K562 (cell line): Measurements from ENCODE around the gene NR5A1. TPM values are rescaled to one million over a fixed set of nuclear protein-coding genes. Genes with fewer than 3 reads are reported as not detected.

Experiments
- ATAC-seq: fragments of 200-7000 bp; cut with Tn5 transposase; 3 replicates; pipeline ENCODE4 v1.9.1; 2020; ENCODE audit warnings: moderate library complexity
- BruUV-seq: library from RNA; stranded (reverse); fragments of 400-500 nt; replicated peaks from 2 replicates; lab custom pipeline; 2021; lab: Mats Ljungman, UMichigan
- CTCF ChIA-PET: fragments of 300-600 bp; formaldehyde crosslinking; extraction: SDS; loops from one replicate; lab custom pipeline; 2021; ENCODE audit warnings: low intra/inter-chr PET ratio; lab: Yijun Ruan, JAX
- POLR2A ChIA-PET: fragments of 300-600, 350-650 bp; sonication (Branson Sonifier 250); formaldehyde crosslinking; extraction: SDS; loops from one replicate; lab custom pipeline; 2021; ENCODE audit warnings: antibody characterized with exemption, inconsistent platforms; lab: Yijun Ruan, JAX
- DNase-seq, 4 experiments: peaks; one replicate each; pipeline versions ENCODE4 v3.0.0 to v3.0.0-alpha.2; 2011 to 2018; ENCODE audit warnings: low spot score in 3 of 4, mixed read lengths in 3 of 4; ENCODE audit errors: extremely low read depth in 1 of 4
- FAIRE-seq: peaks from 2 replicates; lab custom pipeline; 2011; peaks lifted over from hg19 to GRCh38; lab: Jason Lieb, UNC
- H2AFZ ChIP-seq: 2 replicates; pipeline ENCODE4 v1.6.0; 2011; ENCODE audit warnings: low read depth, low read length, control low read depth, inconsistent platforms
- H3K27ac ChIP-seq: fragments of 200-600 bp; 3 replicates; pipeline ENCODE4 v1.8.0; 2011; ENCODE audit warnings: low read depth, mild to moderate bottlenecking, control low read depth, inconsistent platforms, low read length, moderate library complexity, mixed read lengths; ENCODE audit errors: extremely low read depth
- H3K27me3 ChIP-seq, 2 experiments: fragments of 300-600 bp in 1 of 2; 2 replicates in 1 of 2; 3 replicates in 1 of 2; pipeline versions ENCODE4 v1.6.0 to v1.8.0; 2011; ENCODE audit warnings: inconsistent platforms in 2 of 2, low read length in 2 of 2, mild to moderate bottlenecking in 1 of 2, mixed read lengths in 1 of 2, moderate library complexity in 1 of 2; ENCODE audit not compliant: control insufficient read depth in 2 of 2, insufficient read depth in 2 of 2
- H3K36me3 ChIP-seq: fragments of 300-600 bp; 3 replicates; pipeline ENCODE4 v1.8.0; 2011; ENCODE audit warnings: mild to moderate bottlenecking, low read length, inconsistent platforms; ENCODE audit not compliant: control insufficient read depth, insufficient read depth
- H3K4me1 ChIP-seq, 2 experiments: fragments of 200-600 bp in 1 of 2; replicated peaks in 1 of 2; 2 replicates in 1 of 2; 3 replicates in 1 of 2; pipeline versions ENCODE4 v1.5.1 to v1.8.0; 2011; ENCODE audit warnings: inconsistent platforms in 2 of 2, low read length in 2 of 2, mild to moderate bottlenecking in 1 of 2, mixed read lengths in 1 of 2, moderate library complexity in 1 of 2; ENCODE audit not compliant: control insufficient read depth in 2 of 2, insufficient read depth in 2 of 2
- H3K4me2 ChIP-seq: 2 replicates; pipeline ENCODE4 v1.6.1; 2011; ENCODE audit warnings: low read length, control low read depth, inconsistent platforms, mixed read lengths; ENCODE audit not compliant: insufficient read depth
- H3K4me3 ChIP-seq: fragments of 200-600 bp; sonication (generic), shearing (Covaris generic); 2 replicates; pipeline ENCODE4 v1.5.1; 2016; ENCODE audit warnings: control low read depth, inconsistent platforms
- H3K79me2 ChIP-seq: fragments of 200-600 bp; 3 replicates; pipeline ENCODE4 v1.8.0; 2011; ENCODE audit warnings: low read length, inconsistent platforms; ENCODE audit not compliant: control insufficient read depth, insufficient read depth
- H3K9ac ChIP-seq, 2 experiments: 2 replicates each; pipeline versions ENCODE4 v1.6.0 to v1.6.1; 2011; ENCODE audit warnings: low read depth in 2 of 2, low read length in 2 of 2, control low read depth in 1 of 2, inconsistent platforms in 1 of 2, mild to moderate bottlenecking in 1 of 2, mixed read lengths in 1 of 2; ENCODE audit not compliant: insufficient read depth in 1 of 2
- H3K9me1 ChIP-seq: one replicate; pipeline ENCODE4 v1.6.0; 2011; ENCODE audit warnings: inconsistent platforms, mild to moderate bottlenecking, low read length, moderate library complexity; ENCODE audit not compliant: control insufficient read depth, insufficient read depth
- H3K9me3 ChIP-seq: replicated peaks from 2 replicates; pipeline ENCODE4 v1.5.1; 2011; ENCODE audit warnings: low read depth, low read length, inconsistent platforms; ENCODE audit not compliant: control insufficient read depth, insufficient read depth
- H4K20me1 ChIP-seq: replicated peaks from 2 replicates; pipeline ENCODE4 v1.6.1; 2011; ENCODE audit warnings: low read length, inconsistent platforms, mixed read lengths; ENCODE audit not compliant: control insufficient read depth, insufficient read depth
- RFX1 ChIP-seq: fragments of 450-650 bp; IDR thresholded peaks from 2 replicates; pipeline ENCODE4 v1.6.1; 2016; ENCODE audit warnings: mild to moderate bottlenecking, moderate library complexity
- TCF7L2 ChIP-seq: fragments of 150-350 bp; IDR thresholded peaks from 2 replicates; pipeline ENCODE4 v1.6.1; 2016; ENCODE audit warnings: low read depth, mild to moderate bottlenecking, low read length, moderate library complexity
- ZNF518B ChIP-seq: fragments of 250-450 bp; sonication (Bioruptor Pico); IDR thresholded peaks from 2 replicates; pipeline ENCODE4 v1.5.0; 2021; ENCODE audit warnings: mild to moderate bottlenecking, moderate library complexity
- WGBS: fragments of 100-300 bp; shearing (Covaris generic); methylation state at CpG from one replicate; pipeline ENCODE4 v1.1.6; 2016; ENCODE audit warnings: low coverage, mixed read lengths; ENCODE audit not compliant: insufficient coverage; ENCODE audit errors: missing lambda C conversion rate; 5-methylcytosine and 5-hydroxymethylcytosine counted together
- in situ Hi-C: fragments of 300-500 bp; cut with MboI; formaldehyde crosslinking; loops from 4 replicates; pipeline ENCODE4 v1.15.0; 2018; ENCODE audit warnings: inconsistent platforms, mixed read lengths
- intact Hi-C: fragments of 100-400 bp; cut with micrococcal nuclease; formaldehyde crosslinking; loops from 2 replicates; pipeline ENCODE4 v1.14.2; 2022
- polyA plus RNA-seq, 8 experiments: library from polyadenylated mRNA; depleted of rRNA in 4 of 8; stranded (reverse) in 5 of 8; unstranded in 3 of 8; fragments of >200 nt; fragmentation: Nextera tagmentation in 2 of 8; fragmentation: Illumina TruSeq in 1 of 8; extraction: Ambion mirVana in 2 of 8; extraction: Trizol in 1 of 8; gene quantifications; 2 replicates each; pipeline versions ENCODE4 v1.2.1 to v1.2.3, GENCODE V29; 2011 to 2014; ENCODE audit warnings: inconsistent platforms in 1 of 8, missing spikeins in 1 of 8
- total RNA-seq, 7 experiments: library from RNA; depleted of rRNA in 6 of 7; stranded (reverse); fragments of >200 nt in 6 of 7; fragmentation: Illumina TruSeq in 2 of 7; extraction: Trizol in 2 of 7; gene quantifications; 2 replicates each; pipeline versions ENCODE4 v1.2.1 to v1.2.3, GENCODE V29; 2011 to 2021; ENCODE audit warnings: low replicate concordance in 1 of 7

The NR5A1 gene
- total and polyA plus RNA-seq, 9 of the 15 experiments (the other 6 are each of a cell fraction or from before 2014, with no cell fraction given) = 0.11 to 0.32 (median 0.20) TPM; not detected in 6

GRCh38 chr9:124481115-124481514 is 26.1 kb downstream of the NR5A1 start:
- peaks cover 0 to 49% of the 10 kb centered on the region in 2 experiments; a peak in 3 of 5 replicates for H3K4me1 ChIP-seq
- H3K9ac ChIP-seq = 0 out of 4 replicates have a peak overlapping the region, but pooled peaks of 1 of the 2 experiments have one; percentile 10
- H3K36me3 ChIP-seq = no peaks in the 10 kb centered on the region
- 11% methylated on average over 13 of the region's 17 CpGs for WGBS
- DNase-seq (no peak), FAIRE-seq (no peak), ATAC-seq (no peak)
- TF ChIP-seq ZNF518B (CRISPR knock-in tag) (no peak), RFX1 (no peak), TCF7L2 (no peak)
- no TSS peak for BruUV-seq
- H3K9me1 ChIP-seq = no peaks in the 10 kb centered on the region
- ChIA-PET CTCF (interaction anchor here (0.5 kb wide), 1 partner anchor 161 kb away, joined by 4 read pairs; no protein-coding TSS in a partner anchor), POLR2A (no interaction called here)
- no peaks in the 10 kb centered on the region for H3K79me2 ChIP-seq
- peaks cover 18% of the 10 kb centered on the region for H4K20me1 ChIP-seq
- no peak overlapping the region for H3K27ac ChIP-seq
- no peak overlapping the region for H3K4me3 ChIP-seq
- intact Hi-C loops = loop anchor here (5.0 kb wide), 1 partner anchor 56 kb away; no protein-coding TSS in a partner anchor
- H2AFZ ChIP-seq = no peak overlapping the region
- H3K27me3 ChIP-seq = peaks cover 20 to 73% of the 10 kb centered on the region in 2 experiments; a peak in 4 of 5 replicates
- in situ Hi-C loops = no loop called here
- H3K4me2 ChIP-seq = no peak overlapping the region
- no peaks in the 10 kb centered on the region for H3K9me3 ChIP-seq
